H9 (cell line): ENCODE measurements around the gene PROM1. TPM values are rescaled to one million over a fixed set of nuclear protein-coding genes. Genes with fewer than 3 reads are reported as not detected.

Experiments used
- DNase-seq: peaks from one replicate; pipeline ENCODE4 v3.0.0-alpha.2; 2017
- H2AFZ ChIP-seq: one replicate; pipeline ENCODE4 v1.6.1; 2013; ENCODE audit warnings: mild to moderate bottlenecking, low read length, control low read depth, moderate library complexity
- H2AK5ac ChIP-seq: 2 replicates; pipeline ENCODE4 v1.6.1; 2013; ENCODE audit warnings: low read length, control low read depth, mixed read lengths; ENCODE audit not compliant: insufficient read length
- H2BK120ac ChIP-seq: one replicate; pipeline ENCODE4 v1.6.1; 2013; ENCODE audit warnings: low read depth, mild to moderate bottlenecking, low read length, control low read depth, inconsistent platforms; ENCODE audit not compliant: poor library complexity, severe bottlenecking
- H2BK12ac ChIP-seq: 2 replicates; pipeline ENCODE4 v1.6.1; 2013; ENCODE audit warnings: low read length, control low read depth, mixed read lengths, low read depth; ENCODE audit not compliant: insufficient read length
- H2BK15ac ChIP-seq: 2 replicates; pipeline ENCODE4 v1.6.1; 2013; ENCODE audit warnings: low read depth, low read length, control low read depth
- H2BK20ac ChIP-seq: one replicate; pipeline ENCODE4 v1.6.1; 2013; ENCODE audit warnings: low read depth, mild to moderate bottlenecking, low read length, control low read depth, inconsistent platforms; ENCODE audit not compliant: poor library complexity, severe bottlenecking
- H2BK5ac ChIP-seq: 2 replicates; pipeline ENCODE4 v1.6.1; 2013; ENCODE audit warnings: low read length, control low read depth, mixed read lengths; ENCODE audit not compliant: insufficient read length
- H3K14ac ChIP-seq: 2 replicates; pipeline ENCODE4 v1.6.1; 2013; ENCODE audit warnings: low read length, control low read depth; ENCODE audit not compliant: insufficient read depth
- H3K18ac ChIP-seq: 2 replicates; pipeline ENCODE4 v1.6.1; 2013; ENCODE audit warnings: low read depth, mild to moderate bottlenecking, mixed read lengths, low read length, control low read depth; ENCODE audit not compliant: insufficient read length
- H3K23ac ChIP-seq: 2 replicates; pipeline ENCODE4 v1.6.1; 2013; ENCODE audit warnings: low read length, control low read depth, mixed read lengths, low read depth; ENCODE audit not compliant: insufficient read length
- H3K23me2 ChIP-seq: 2 replicates; pipeline ENCODE4 v1.6.1; 2013; ENCODE audit warnings: low read depth, mild to moderate bottlenecking, mixed read lengths, low read length, control low read depth; ENCODE audit not compliant: insufficient read length, poor library complexity, severe bottlenecking
- H3K27ac ChIP-seq: 2 replicates; pipeline ENCODE4 v1.5.1; 2013; ENCODE audit warnings: low read length, control low read depth, mixed read lengths, low read depth; ENCODE audit not compliant: insufficient read length
- H3K27me3 ChIP-seq: 2 replicates; pipeline ENCODE4 v1.6.1; 2013; ENCODE audit warnings: low read length, control low read depth, inconsistent platforms; ENCODE audit not compliant: insufficient read depth
- H3K4ac ChIP-seq: 2 replicates; pipeline ENCODE4 v1.6.1; 2013; ENCODE audit warnings: low read depth, mild to moderate bottlenecking, control low read depth, inconsistent platforms, low read length, moderate library complexity
- H3K4me1 ChIP-seq: 2 replicates; pipeline ENCODE4 v1.6.1; 2013; ENCODE audit warnings: low read length, control low read depth, inconsistent platforms; ENCODE audit not compliant: insufficient read depth
- H3K4me2 ChIP-seq: 2 replicates; pipeline ENCODE4 v1.6.1; 2013; ENCODE audit warnings: low read length, control low read depth, mixed read lengths; ENCODE audit not compliant: insufficient read length, insufficient read depth
- H3K56ac ChIP-seq: 2 replicates; pipeline ENCODE4 v1.6.1; 2013; ENCODE audit warnings: low read depth, mild to moderate bottlenecking, mixed read lengths, low read length, control low read depth; ENCODE audit not compliant: insufficient read length
- H3K79me1 ChIP-seq: 2 replicates; pipeline ENCODE4 v1.6.1; 2013; ENCODE audit warnings: low read depth, mild to moderate bottlenecking, moderate library complexity, low read length, control low read depth, inconsistent platforms; ENCODE audit not compliant: insufficient read depth, poor library complexity, severe bottlenecking
- H3K79me2 ChIP-seq: 2 replicates; pipeline ENCODE4 v1.6.1; 2013; ENCODE audit warnings: low read length, control low read depth, inconsistent platforms; ENCODE audit not compliant: insufficient read depth
- H3K9ac ChIP-seq: 2 replicates; pipeline ENCODE4 v1.6.1; 2013; ENCODE audit warnings: low read length, control low read depth, mixed read lengths; ENCODE audit not compliant: insufficient read length; ENCODE audit errors: extremely low read depth
- H3K9me3 ChIP-seq: one replicate; pipeline ENCODE4 v1.6.1; 2013; ENCODE audit warnings: low read depth, low read length, inconsistent platforms; ENCODE audit not compliant: control insufficient read depth
- H3T11ph ChIP-seq: one replicate; pipeline ENCODE4 v1.6.1; 2013; ENCODE audit warnings: mild to moderate bottlenecking, low read length, control low read depth, inconsistent platforms
- H4K20me1 ChIP-seq: one replicate; pipeline ENCODE4 v1.6.1; 2013; ENCODE audit not compliant: control insufficient read depth, insufficient read length, insufficient read depth
- H4K5ac ChIP-seq: 2 replicates; pipeline ENCODE4 v1.6.1; 2013; ENCODE audit warnings: low read depth, mild to moderate bottlenecking, mixed read lengths, low read length, control low read depth; ENCODE audit not compliant: insufficient read length
- H4K8ac ChIP-seq: replicated peaks from 2 replicates; pipeline ENCODE4 v1.6.1; 2013; ENCODE audit warnings: low read length, control low read depth, mixed read lengths, low read depth; ENCODE audit not compliant: insufficient read length
- H4K91ac ChIP-seq: 2 replicates; pipeline ENCODE4 v1.6.1; 2013; ENCODE audit warnings: low read depth, mild to moderate bottlenecking, moderate library complexity, mixed read lengths, low read length, control low read depth; ENCODE audit not compliant: insufficient read length
- H3K27ac Mint-ChIP-seq, 3 experiments: 2 replicates in 2 of 3; 3 replicates in 1 of 3; pipeline ENCODE4 v1.8.0; 2020 to 2021; ENCODE audit warnings: mixed read lengths in 3 of 3, mild to moderate bottlenecking in 1 of 3, moderate library complexity in 1 of 3
- H3K27me3 Mint-ChIP-seq: 2 replicates; pipeline ENCODE4 v1.8.0; 2021; ENCODE audit warnings: low read depth, mild to moderate bottlenecking, moderate library complexity, mixed read lengths
- H3K36me3 Mint-ChIP-seq, 3 experiments: 2 replicates in 2 of 3; 3 replicates in 1 of 3; pipeline ENCODE4 v1.8.0; 2020 to 2021; ENCODE audit warnings: low read depth in 3 of 3, mixed read lengths in 3 of 3; ENCODE audit not compliant: insufficient read depth in 1 of 3
- H3K4me1 Mint-ChIP-seq, 2 experiments: 2 replicates each; pipeline ENCODE4 v1.8.0; 2020; ENCODE audit warnings: mixed read lengths in 2 of 2
- H3K4me3 Mint-ChIP-seq, 2 experiments: 2 replicates in 1 of 2; 3 replicates in 1 of 2; pipeline ENCODE4 v1.8.0; 2020 to 2021; ENCODE audit warnings: mild to moderate bottlenecking in 2 of 2, mixed read lengths in 2 of 2, moderate library complexity in 1 of 2
- H3K9me3 Mint-ChIP-seq, 2 experiments: 2 replicates in 1 of 2; 3 replicates in 1 of 2; pipeline ENCODE4 v1.8.0; 2020; ENCODE audit warnings: mild to moderate bottlenecking in 2 of 2, mixed read lengths in 2 of 2, moderate library complexity in 1 of 2
- WGBS: extraction: QIAGEN DNeasy Blood & Tissue Kit; methylation state at CpG from one replicate; pipeline ENCODE4 v1.1.7; 2013; ENCODE audit warnings: missing lambda C conversion rate, low lambda C conversion rate, mixed read lengths; ENCODE audit not compliant: insufficient read length; ENCODE audit errors: extremely low coverage; 5-methylcytosine and 5-hydroxymethylcytosine counted together
- total RNA-seq: library from RNA; stranded (reverse); gene quantifications from 2 replicates; pipeline ENCODE4 v1.2.1, GENCODE V29; 2021
- TF ChIP-seq, protein P1 (sequence below): fragments of 200-600 bp; sonication (generic); conservative IDR thresholded peaks from 3 replicates; pipeline ENCODE4 v1.8.0; 2021; ENCODE audit warnings: antibody characterized with exemption, mild to moderate bottlenecking

Gene PROM1
- total RNA-seq, 1 experiment from 2014 or later: 98.3 TPM

DNA sequence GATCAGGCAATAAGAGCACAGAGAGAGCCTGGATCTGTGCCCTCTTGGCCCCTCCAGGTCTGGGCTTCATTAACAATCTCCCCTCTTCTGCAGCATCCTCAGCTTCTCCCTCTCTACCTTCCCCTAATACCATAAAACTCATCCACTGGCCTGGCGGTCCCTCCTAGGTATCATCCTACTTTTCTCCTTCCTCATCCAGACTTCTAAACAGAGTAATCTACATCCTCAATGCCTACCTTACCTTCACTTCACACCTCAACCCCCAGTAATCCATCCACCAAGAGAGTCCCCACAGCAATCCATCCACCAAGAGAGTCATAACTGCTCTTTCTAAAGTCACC is 162.3 kb downstream of the PROM1 start:
- Histone ChIP-seq H3K79me2 (no peaks in the 10 kb centered on the region), H3K14ac (no peak overlapping the region), H4K5ac (no peak overlapping the region), H3K79me1 (no peaks in the 10 kb centered on the region), H3K4me2 (no peak overlapping the region), H3K56ac (no peak overlapping the region), H3K27me3 (no peaks in the 10 kb centered on the region), H3T11ph (no peak overlapping the region), H4K91ac (no peak overlapping the region), H4K8ac (no peak overlapping the region), H3K23ac (no peak overlapping the region), H3K9me3 (peaks cover 3% of the 10 kb centered on the region), H2AK5ac (no peak overlapping the region), H3K4ac (no peak overlapping the region), H3K18ac (no peak overlapping the region), H2BK20ac (no peak overlapping the region), H4K20me1 (no peaks in the 10 kb centered on the region), H2BK5ac (no peak overlapping the region), H3K9ac (no peak overlapping the region), H2BK12ac (no peak overlapping the region), H2BK15ac (no peak overlapping the region), H3K23me2 (no peaks in the 10 kb centered on the region), H2BK120ac (no peak overlapping the region), H3K27ac (no peak overlapping the region), H3K4me1 (no peaks in the 10 kb centered on the region), H2AFZ (no peak overlapping the region)
- WGBS: no CpG with 5 or more reads among the region's 1 CpG
- no peak for DNase-seq
- Mint-ChIP-seq H3K4me1 (no peaks in the 10 kb centered on the region), H3K36me3 (no peaks in the 10 kb centered on the region), H3K27me3 (peaks cover 7% of the 10 kb centered on the region), H3K9me3 (no peaks in the 10 kb centered on the region; a peak in 1 of 5 replicates), H3K4me3 (no peak overlapping the region), H3K27ac (no peak overlapping the region)
- TF ChIP-seq, protein P1, sequence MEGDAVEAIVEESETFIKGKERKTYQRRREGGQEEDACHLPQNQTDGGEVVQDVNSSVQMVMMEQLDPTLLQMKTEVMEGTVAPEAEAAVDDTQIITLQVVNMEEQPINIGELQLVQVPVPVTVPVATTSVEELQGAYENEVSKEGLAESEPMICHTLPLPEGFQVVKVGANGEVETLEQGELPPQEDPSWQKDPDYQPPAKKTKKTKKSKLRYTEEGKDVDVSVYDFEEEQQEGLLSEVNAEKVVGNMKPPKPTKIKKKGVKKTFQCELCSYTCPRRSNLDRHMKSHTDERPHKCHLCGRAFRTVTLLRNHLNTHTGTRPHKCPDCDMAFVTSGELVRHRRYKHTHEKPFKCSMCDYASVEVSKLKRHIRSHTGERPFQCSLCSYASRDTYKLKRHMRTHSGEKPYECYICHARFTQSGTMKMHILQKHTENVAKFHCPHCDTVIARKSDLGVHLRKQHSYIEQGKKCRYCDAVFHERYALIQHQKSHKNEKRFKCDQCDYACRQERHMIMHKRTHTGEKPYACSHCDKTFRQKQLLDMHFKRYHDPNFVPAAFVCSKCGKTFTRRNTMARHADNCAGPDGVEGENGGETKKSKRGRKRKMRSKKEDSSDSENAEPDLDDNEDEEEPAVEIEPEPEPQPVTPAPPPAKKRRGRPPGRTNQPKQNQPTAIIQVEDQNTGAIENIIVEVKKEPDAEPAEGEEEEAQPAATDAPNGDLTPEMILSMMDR: no peak
